HG03565 (cell line): Measurements from ENCODE around the gene NMT1.
"Not testable (repeated sequence)": the region's sequence is repeated elsewhere in the genome, so short reads cannot be mapped to it uniquely, and the experiment has no call there.

Source experiments
- ATAC-seq: cut with Tn5 transposase; IDR thresholded peaks from one replicate; pipeline ENCODE4 v1.9.1; 2021; ENCODE audit warnings: mild to moderate bottlenecking, moderate library complexity; ENCODE audit not compliant: unreplicated experiment

NMT1 gene

DNA sequence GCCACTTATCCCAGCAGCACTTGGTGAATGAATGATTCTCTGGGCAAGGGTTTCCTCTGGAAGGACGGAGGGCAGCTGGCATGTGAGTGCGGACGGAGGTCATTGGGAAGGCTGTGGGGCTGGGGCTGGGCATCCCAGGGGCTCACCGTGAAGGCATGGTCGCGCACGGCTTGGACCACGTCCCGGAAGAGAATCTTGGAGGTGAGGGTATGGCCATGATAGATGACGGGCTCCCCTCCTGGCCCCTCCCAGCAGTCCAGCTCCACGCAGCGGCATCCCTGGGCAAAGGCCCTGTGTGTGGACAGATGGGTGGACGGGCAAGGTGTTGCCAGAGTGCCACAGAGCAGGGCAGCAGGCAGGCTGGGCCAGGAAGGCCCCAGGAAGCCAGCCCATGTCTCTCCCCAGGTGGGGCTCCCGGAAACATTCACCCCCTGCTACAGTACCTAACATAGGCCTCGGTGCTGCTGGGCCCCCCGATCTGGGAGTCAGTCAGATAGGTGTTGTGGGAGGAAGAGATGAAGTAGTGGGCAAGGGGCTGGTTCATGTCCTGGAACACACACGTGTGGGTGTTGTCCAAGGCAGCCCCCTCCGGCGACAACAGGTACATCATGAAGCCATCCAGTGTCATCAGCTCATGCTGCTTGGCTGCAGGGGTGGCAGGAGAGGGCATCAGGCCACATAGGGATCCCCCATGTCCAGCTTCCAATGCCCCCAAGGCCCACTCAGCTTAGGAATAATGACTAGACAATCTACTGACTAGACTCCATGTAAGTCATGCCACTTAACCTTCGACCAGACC is 56.9 kb downstream of the NMT1 start:
- no peak for ATAC-seq

DNA sequence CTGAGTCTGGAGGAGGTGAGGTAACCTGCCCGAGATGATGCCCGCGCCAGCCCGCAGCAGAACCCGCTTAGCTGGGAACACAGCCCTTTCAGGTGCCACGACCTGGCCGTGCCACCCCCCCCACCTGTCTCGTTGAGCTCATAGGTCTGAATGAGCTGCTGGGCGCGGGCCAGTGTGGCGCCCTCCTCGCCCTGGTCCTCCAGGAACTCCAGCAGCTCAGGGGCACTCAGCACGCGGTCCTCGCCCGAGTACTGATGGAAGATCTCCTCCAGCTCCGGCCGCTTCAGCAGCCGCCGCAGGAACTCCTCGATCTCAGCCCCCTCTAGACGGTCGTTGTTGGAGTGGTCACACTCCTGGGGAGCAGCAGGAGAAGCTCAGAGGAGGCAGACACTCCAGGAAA is 57.6 kb downstream of the NMT1 start:
- no peak for ATAC-seq

DNA sequence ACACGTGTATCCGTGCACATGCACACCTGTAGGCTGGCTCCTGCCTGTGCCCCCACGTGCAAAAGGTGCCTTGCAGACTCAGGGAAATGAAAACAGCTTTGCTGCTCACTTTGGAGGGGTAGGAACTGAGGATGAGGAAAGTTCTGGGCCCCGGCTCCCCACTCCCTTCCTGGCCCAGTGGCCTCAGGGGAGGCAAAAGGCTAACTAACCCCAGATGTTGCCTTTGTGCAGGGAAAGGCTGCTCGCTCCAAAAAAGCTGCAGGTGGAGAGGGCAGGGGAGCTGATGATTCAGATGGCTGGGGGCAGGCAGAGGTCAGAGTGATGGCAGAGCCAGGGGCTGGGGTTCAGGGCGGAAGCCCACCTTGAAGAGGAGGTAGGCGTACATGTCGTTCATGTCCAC is 58.8 kb downstream of the NMT1 start:
- ATAC-seq: no peak

DNA sequence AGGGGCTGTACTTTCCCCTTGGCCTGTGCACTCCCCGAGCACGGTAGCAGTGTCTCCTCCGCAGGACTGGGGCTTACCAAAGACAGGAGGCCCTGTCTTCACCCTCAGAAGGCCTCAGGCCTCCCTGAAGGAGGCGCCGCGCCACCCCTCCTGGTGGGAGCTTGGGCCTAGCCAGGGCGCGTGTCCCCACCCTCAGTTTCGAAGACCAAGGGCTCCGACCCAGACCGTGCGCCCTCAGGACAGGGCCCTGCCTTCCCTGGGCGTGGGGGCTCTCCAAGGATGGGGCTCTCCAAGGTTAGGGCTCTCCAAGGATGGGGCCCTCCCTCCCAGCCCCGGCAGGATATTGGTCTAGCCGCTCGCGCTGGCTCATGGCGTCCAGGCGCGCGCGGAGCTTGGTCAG is 59.4 kb downstream of the NMT1 start:
- no peak for ATAC-seq

DNA sequence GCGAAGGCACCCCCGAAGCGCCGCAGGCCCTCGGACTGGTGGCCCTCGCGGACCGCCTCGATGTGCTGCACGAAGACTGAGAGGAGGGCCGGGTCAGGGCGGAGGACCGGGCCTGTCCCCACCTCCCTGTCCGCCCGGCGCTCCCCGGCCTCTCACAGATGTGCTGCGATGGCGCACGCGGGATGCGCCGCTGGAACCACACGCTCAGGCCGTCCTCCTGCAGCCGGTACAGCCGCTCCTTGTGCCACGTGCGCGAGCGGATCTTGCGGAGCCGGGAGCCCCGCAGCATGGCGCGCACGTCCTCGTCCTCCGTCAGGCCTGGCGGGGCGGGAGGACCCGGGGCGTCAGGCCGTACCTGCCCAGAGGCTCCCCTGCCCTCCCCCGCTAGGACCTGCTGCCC is 59.9 kb downstream of the NMT1 start:
- ATAC-seq: no peak

DNA sequence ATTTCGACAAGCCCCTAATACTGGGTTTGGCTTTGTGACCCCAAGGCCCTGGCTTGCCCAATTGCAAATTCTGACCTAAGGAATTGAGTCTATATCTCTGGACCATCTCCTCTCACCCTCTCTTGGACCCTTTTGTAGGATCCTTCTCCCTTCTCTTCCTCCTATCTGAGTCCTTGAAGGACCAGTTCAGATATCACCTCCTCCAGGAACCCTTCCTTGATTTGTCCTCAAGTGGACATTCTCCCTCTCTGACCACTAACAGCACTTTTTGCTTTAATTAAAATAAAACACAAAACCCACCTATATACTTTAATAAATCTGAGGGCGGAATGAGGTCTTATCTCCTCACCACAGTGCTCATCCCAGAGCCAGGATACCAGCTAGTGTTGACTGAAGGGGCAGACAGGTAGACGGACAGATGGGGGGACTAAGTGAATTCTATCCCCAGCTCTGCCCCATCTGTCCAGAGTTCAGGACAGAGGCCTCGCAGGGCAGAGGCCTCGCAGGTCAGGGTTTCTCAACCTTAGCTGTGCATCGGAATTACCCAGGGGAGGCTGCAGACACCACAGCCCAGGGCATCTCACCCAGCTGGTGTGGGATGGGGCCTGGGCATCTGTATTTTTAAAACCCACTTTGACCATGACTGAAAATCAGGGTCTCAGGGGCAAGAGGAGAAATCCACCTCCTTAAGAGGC is 62.1 kb downstream of the NMT1 start:
- no peak for ATAC-seq

DNA sequence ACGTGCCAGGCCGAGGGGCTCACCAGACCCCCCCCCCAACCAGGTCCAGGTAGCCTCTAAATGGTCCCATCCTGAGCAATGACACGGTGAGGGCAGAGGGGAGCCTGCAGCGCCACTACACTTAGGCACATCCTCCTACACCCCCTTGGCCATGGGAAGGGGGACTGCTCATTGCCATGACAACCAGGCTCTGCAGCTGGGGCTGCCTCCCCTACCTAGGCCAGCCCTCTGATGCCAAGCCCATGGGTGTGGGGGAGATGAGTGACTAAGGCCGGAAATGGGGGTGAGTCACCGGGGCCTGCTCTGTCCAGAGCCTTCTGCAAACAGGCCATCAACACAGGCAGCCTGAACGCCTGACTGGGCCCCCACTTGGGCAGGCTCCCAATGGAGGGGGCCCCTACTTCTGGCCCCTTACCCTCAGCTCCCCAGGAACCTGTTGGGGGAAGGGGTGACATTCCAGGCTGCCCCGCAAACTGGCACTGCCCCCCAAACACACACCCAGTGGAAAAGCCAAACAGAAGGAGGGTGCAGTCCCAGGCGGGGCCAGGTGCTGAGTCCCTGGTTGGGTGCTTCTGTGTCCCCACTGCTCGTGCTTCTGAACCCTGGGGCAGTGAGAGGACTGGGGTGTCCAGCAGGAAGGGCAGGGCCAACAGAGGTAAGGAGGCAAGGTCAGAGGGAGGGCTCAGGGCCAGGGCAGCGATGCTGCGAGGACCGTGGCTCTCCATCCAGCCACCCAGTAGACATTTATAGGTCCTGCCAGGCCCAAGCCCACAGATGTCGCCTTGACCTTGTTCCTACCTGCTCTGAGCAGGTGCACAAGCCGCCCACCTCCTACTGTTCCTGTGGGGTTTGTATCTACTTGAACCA is 63.0 kb downstream of the NMT1 start:
- ATAC-seq: no peak

DNA sequence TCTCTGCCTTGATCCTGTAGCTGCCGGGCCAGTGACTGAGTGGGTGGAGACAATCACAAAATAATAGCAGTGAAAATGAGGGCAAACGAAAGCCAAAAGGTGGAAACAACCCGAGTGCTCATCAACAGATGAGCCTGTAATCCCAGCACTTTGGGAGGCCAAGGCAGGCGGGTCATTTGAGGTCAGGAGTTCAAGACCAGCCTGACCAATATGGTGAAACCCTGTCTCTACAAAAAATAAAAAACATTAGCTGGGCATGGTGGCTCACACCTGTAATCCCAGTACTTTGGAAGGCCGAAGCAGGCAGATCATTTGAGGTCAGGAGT is 63.6 kb downstream of the NMT1 start:
- ATAC-seq: not testable (repeated sequence)

DNA sequence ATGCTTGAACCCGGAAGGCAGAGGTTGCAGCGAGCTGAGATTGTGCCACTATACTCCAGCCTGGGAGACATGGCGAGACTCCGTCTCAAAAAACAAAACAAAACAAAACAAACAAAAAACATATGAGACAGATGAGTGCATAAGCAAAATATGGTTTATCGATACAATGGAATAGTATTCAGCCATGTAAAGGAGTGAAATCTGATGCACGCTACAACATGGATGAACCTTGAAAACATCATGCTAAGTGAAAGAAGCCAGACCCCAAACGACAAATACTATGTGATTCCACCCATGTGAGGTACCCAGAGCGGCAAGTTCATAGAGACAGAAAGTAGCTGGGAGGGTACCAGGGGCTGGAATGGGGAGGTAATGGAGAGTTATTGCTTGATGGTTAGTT is 64.4 kb downstream of the NMT1 start:
- ATAC-seq: no peak

DNA sequence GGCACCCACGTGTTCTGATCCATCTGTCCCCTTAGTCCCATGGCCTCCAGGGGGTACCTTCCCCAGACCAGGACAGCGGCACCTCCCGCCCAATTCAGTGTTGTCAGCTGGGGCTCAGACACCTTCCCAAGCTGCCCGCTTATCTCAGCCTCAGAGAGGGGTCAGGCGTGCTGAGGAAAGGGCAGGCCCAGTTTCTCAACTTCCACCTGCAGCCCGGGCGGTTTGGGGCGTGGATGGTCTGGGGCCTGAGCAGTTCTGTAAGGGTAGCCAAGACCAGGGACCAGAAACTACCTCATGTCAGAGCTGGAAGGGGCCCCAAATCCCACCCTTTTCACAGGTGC is 66.1 kb downstream of the NMT1 start:
- no peak for ATAC-seq

DNA sequence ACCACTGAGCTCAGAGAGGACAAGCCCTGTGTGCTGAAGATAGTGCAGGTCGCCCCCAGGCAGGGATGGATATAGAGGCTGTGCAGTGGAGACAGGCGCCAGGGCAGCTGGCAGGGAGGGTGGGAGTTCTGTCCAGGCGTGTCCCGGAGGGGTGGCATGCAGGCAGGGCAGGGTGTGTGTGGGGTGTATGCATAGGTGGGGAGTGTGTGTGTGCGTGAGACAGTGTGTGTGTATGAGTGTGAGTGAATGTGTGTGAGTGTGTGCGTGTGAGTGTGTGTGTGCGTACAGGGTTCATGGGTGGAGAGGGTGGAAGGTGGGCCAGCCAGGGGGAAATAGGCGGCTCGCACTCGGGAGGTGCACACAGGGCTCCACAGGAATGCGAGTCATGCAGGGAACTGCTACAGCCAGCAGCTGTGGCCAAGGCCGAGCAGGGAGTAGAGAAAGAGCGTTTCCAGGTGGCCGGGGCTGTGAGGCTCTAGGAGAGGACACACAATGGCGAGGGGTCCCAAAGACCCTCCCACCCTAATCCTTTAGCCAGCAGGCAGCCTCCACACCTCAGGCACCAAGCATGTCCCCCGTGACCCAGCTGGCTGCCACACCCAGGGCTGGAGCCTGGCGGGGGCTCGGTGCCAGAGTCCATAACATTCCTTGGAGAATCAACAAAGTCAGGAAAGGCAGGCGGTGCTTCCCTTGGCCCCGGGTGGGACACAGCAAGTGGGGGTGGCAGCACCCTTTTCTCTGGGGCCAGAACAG is 66.6 kb downstream of the NMT1 start:
- ATAC-seq: no peak

DNA sequence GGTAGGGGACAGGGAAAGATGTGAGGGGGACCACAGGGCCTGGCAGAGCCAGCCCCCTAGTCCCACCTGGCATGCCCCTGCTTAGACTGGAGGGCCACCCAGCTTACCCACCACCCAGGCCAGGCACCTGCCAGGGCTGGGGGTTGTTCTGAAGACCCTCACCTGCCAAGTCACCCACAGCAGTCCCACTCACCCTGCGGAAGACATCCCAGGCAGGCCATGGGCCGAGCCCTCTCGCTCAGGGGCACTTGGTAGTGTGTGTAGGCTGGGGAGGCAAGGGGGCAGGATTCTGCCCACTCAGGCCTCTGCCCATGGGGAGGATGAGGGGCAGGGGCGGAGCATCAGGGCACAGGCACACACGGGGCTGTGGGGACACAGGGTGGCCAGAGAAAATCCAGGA is 67.2 kb downstream of the NMT1 start:
- no peak for ATAC-seq

DNA sequence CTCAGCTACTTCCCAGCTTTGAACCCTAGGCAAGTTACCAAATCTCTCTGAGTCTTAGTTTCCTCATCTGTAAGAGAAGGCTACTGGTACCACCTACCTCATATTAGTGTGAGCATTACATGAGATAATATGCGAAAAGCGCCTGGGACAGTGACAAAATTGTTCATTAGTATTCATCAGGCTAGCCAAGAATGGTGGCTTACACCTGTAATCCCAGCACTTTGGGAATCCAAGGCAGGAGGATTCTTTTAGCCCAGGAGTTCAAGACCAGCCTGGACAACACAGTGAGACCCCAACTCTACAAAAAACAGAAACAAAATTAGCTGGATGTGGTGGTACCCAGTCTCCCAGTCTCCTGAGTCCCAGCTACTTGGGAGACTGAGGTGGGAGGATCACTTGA is 67.9 kb downstream of the NMT1 start:
- ATAC-seq: no peak

DNA sequence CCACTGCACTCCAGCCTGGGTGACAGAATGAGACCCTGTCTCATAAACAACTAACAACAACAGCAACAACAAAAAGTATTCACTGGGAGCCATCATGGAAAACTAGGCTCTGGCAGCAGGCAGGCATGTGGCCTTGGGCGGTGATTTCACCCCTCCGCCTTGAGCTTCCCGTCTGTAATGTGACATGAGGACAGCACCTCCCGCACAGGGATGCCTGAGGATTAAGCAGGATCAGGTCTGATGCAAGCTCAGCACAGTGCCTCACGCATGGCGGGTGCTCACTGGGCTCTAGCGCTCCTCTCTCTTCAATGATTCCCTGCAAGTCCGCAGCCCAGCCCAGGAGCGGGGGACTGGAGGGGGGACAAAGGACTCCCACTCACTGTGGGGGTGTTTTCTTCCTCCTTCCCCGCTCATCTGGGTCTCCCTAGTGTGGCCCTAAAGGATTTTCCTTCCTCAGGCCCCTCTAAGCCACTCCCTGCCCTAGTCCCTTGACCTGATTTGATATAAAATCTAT is 68.4 kb downstream of the NMT1 start:
- no peak for ATAC-seq

DNA sequence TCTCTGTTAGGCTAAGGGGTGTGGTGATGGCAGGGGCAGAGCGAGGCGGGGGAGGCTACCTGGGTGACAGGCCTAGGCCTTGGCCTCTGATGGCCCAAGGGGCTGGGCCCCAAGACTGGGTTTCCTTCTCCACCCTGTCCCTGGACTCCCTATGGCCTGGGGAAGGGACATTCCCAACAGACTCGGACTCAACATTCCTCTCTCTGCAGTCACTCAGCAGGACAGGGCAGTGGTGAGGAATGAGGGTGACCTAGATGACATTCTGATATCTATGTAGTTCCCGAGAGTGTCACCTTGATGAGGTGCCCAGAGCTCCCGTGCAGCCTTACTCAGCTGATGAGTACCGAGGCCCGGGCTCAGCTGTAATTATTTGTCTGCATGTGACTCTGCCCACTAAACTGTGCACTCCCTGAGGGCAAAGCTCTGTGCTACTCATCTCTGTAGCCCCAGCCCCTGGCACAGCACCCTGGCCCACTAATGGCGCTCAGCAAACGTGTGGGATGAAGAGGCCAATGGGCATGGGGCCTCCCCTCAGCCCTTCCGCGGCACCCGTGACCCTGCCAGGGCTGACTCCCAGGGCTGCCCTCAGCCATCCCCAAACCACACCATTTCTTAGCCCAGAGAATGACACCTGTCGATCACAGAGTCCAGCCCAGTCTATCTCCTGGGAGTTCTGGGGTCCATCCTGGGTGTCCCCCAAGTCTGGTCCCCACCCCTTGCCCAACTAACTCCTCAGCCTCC is 69.0 kb downstream of the NMT1 start:
- ATAC-seq: no peak

DNA sequence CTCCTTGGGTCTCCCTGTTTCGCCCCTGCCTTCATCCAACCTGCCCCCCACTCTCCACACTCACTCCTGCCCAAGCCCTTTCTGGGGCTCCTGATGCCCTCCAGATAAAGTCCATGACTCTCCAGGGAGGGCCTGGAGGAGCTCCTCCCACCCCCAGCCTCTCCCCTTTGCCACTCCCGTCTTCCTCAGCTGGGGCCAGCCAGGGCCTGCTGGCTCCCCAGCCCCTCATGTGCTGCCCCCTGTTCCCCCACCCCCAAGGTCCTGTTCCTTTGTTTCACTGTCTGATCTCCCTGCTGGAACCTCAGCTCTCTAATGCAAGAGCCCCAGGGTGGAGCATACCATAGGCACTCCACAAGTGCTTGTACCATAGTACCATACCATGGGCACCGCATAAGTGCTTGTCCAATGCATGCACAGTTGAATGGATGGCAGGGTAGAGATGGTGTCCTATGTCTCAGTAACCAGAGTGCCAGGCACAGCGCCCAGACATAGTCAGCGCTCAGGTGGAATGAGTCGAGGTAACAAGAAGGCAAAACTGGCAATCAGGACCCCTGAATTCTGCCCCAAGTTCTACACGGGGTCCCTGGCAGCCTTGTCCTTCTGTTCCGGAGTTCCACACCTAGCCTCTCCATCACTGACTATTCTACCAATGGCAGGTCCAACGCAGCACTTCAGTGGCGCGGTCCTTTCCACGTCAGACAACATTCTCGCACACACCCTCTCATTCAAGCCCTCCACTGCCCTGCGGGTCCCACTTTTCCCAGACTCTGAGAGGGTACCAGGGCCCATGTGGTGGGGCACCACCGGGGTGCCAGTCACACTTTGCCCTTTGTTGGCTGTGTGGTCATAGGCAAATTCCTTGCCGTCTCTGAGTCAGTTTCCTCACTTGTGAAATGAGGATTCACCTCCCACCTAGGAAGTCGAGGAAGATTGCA is 69.8 kb downstream of the NMT1 start:
- ATAC-seq: no peak

DNA sequence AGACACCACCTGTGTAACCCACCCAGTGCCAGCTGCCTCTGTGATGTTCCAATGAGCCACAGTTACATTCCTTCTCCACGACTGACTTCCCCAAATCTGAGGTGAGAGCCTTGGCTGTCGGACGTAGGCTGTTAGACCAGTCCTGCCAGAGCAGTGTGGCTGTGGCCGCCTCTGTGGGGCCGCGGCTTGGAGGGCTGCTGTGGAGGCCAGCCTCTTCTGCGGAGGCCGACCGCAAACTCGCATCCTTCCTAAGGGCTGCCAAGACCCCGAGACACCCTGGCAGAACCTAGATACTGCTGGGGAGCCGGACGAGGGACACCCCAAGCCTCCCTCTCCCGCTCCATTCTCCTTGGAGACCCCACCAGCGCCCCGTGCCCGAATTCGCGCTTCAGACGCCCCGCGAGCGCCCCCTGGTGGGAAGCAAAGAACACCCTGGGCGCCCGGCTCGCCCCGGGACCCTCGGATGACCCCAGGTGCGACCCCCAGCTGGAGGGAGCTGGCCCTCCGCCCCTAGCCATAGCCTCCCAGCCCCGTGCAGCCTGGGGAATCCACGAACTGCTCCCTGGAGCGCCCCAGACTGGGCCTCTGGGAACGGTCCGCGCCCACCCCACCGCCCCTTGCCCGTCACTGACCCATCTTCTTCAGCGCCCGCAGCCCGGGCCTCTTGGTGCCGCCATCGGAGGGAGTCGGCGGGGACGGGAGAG is 70.7 kb downstream of the NMT1 start:
- no peak for ATAC-seq

DNA sequence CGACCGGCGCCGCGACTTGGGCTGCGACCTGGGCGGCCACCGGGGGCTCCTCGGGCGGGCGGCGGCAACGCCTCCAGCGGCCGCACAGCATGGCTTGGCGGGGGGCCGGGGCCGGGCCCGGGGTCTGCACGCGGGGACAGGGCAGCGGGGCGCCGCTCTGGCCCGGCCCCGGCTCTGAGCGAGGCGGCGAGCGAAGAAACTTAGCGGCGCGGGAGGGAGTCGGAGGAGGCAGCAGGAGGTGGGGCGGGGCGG is 71.1 kb downstream of the NMT1 start, which contains the start of gene PLCD3:
Gene PLCD3 (minus strand): TSS at position 196 of the 252 bp plus-strand sequence. CDS start 105 bp downstream, at position 91.
- ATAC-seq: no peak
